ENCODE measurements around the gene CACNG7. TPM values are rescaled to one million over a fixed set of nuclear protein-coding genes. Genes with fewer than 3 reads are reported as not detected.

CACNG7 gene
- total RNA-seq, 1 experiment from 2014 or later = not detected

DNA sequence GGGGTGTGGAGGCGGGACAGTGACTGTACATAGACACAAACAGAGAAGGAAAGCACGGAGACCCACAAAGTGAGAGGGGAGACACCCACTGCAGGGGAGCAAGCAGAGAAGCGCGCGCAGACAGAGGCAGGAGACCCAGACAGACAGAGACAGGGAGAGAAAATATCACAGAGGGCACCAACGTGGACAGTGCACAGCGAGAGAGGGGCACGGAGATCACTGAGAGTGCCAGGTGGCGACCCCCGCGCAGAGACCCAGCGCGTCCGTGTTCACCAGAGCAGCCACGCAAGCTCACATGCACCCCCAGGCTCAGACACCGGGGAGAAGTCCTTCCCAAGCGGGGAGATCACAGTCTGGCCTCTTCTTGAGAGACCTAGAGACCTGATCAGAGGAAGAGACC lies 1.4 kb upstream of the CACNG7 start:
- Mint-ChIP-seq H3K27me3 (ENCODE audit: insufficient read depth, unreplicated experiment) (peaks cover 29% of the 10 kb centered on the region), H3K36me3 (ENCODE audit: insufficient read depth, unreplicated experiment) (no peaks in the 10 kb centered on the region), H3K4me3 (ENCODE audit: unreplicated experiment) (peak overlapping the region; percentile 42), H3K4me1 (ENCODE audit: low read depth, unreplicated experiment) (no peaks in the 10 kb centered on the region), H3K9me3 (ENCODE audit: unreplicated experiment) (peaks cover 10% of the 10 kb centered on the region), H3K27ac (ENCODE audit: unreplicated experiment) (no peak overlapping the region)
- H3K4me3 ChIP-seq (ENCODE audit: low read depth, low read length) = no peak overlapping the region
- H3K4me1 ChIP-seq = no peaks in the 10 kb centered on the region
- H3K36me3 ChIP-seq (ENCODE audit: control insufficient read depth, insufficient read depth, low read length) = no peaks in the 10 kb centered on the region
- CTCF ChIA-PET = no interaction called here
- POLR2A ChIA-PET = no interaction called here
- H3K9me3 ChIP-seq = no peaks in the 10 kb centered on the region
- BruUV-seq (replicated peaks) = no TSS peak
- TF ChIP-seq, protein P1, sequence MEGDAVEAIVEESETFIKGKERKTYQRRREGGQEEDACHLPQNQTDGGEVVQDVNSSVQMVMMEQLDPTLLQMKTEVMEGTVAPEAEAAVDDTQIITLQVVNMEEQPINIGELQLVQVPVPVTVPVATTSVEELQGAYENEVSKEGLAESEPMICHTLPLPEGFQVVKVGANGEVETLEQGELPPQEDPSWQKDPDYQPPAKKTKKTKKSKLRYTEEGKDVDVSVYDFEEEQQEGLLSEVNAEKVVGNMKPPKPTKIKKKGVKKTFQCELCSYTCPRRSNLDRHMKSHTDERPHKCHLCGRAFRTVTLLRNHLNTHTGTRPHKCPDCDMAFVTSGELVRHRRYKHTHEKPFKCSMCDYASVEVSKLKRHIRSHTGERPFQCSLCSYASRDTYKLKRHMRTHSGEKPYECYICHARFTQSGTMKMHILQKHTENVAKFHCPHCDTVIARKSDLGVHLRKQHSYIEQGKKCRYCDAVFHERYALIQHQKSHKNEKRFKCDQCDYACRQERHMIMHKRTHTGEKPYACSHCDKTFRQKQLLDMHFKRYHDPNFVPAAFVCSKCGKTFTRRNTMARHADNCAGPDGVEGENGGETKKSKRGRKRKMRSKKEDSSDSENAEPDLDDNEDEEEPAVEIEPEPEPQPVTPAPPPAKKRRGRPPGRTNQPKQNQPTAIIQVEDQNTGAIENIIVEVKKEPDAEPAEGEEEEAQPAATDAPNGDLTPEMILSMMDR (IDR thresholded peaks at IDR 0.05; ENCODE audit: insufficient read depth in 1 of 2, low read depth in 1 of 2, low read length in 1 of 2, severe bottlenecking in 1 of 2, unreplicated experiment in 1 of 2) = no peak
- no peak for DNase-seq
- intact Hi-C loops (cut with micrococcal nuclease; ENCODE audit: unreplicated experiment) = no loop called here
- no peaks in the 10 kb centered on the region for H3K27me3 ChIP-seq (replicated peaks; ENCODE audit: control insufficient read depth, insufficient read depth, low read length)

DNA sequence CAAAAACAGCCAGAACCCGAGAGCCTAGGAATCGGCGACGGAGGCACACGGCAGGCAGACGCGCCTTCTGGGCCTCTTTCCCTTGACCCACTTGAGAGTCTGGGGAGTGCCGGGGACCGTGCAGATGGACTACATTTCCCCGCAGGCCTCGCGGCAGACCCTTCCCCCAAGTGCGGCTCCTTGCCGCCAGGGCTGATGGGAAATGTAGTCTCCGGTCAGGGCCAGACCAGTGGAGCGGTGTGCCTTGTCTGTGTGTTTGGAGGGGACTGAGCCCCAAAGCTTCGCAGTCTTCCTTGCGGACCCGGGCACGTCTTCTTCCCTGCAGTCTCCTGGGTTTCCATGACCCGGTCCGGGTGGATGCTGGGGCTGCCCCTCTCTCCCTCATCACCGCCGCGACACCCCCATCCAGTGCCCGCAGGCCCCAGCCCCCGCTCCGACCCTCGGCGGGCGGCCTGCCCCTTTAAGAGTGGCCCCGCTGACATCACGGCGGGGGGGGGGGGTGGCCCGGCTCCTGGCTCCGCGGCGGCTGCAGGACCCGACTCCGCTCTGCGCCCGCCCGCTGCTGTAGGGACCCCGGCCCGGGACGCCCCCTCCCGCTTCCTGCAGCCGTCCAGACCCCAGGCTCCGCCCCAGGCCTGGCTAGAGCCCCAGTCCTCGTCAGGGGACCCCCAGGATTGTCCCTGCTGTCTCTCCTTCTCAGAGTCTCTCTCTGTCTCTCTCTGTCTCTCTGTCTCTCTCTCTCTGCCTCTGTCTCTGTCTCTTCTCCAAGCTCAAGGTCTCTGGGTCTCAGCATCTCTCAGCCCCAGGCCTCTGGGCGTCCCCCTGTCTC lies 758 bp upstream of the CACNG7 start:
- no peak overlapping the region for H3K4me3 ChIP-seq (ENCODE audit: low read depth, low read length)
- no peaks in the 10 kb centered on the region for H3K27me3 ChIP-seq (replicated peaks; ENCODE audit: control insufficient read depth, insufficient read depth, low read length)
- no peaks in the 10 kb centered on the region for H3K36me3 ChIP-seq (ENCODE audit: control insufficient read depth, insufficient read depth, low read length)
- peaks cover 29% of the 10 kb centered on the region for H3K27me3 Mint-ChIP-seq (ENCODE audit: insufficient read depth, unreplicated experiment)
- intact Hi-C loops (cut with micrococcal nuclease; ENCODE audit: unreplicated experiment) = no loop called here
- no peak overlapping the region for H3K27ac Mint-ChIP-seq (ENCODE audit: unreplicated experiment)
- no peaks in the 10 kb centered on the region for H3K36me3 Mint-ChIP-seq (ENCODE audit: insufficient read depth, unreplicated experiment)
- POLR2A ChIA-PET = no interaction called here
- no peaks in the 10 kb centered on the region for H3K9me3 ChIP-seq
- H3K4me3 Mint-ChIP-seq (ENCODE audit: unreplicated experiment) = peak overlapping the region; percentile 11
- TF ChIP-seq, protein P1 (IDR thresholded peaks at IDR 0.05; ENCODE audit: insufficient read depth in 1 of 2, low read depth in 1 of 2, low read length in 1 of 2, severe bottlenecking in 1 of 2, unreplicated experiment in 1 of 2) = no peak
- H3K4me1 Mint-ChIP-seq (ENCODE audit: low read depth, unreplicated experiment) = no peaks in the 10 kb centered on the region
- peaks cover 10% of the 10 kb centered on the region for H3K9me3 Mint-ChIP-seq (ENCODE audit: unreplicated experiment)
- no peaks in the 10 kb centered on the region for H3K4me1 ChIP-seq
- no TSS peak for BruUV-seq (replicated peaks)
- DNase-seq = no peak
- CTCF ChIA-PET = no interaction called here

DNA sequence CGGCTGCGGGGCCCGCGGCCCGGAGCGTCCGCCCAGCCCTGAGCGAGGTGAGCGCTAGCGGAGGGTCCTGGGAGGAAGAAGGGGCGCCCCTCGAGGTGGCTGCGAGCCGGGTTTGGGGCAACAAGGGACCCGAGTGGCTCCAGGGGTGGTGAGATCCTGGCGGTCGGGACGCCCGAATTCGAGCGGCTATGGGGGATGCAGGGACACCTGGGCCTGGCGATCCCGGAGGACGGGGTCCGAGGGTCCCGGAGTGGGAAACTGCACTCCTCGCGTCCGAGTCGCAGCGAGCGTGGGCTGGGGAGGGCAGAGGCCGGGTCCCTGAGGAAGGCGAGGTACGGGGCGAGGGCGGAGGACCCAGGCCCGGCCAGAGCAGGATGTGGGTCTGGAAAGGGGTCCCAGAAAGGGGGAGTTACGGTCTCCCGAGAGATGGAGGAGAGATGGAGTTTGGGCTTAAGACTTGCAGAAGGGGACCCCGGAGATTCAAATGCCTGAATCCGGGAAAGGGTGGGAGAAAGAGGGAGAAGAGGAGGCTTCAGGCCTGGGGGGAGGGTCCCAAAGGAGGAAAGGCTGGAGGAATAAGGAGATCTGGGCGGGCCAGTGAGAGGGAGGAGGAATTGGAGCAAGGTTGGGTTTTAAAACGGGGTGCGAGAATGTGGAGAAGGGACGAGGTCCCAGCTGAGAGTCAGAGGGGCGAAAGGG lies 542 bp downstream of the CACNG7 start:
- H3K27me3 ChIP-seq (replicated peaks; ENCODE audit: control insufficient read depth, insufficient read depth, low read length) = no peaks in the 10 kb centered on the region
- POLR2A ChIA-PET = no interaction called here
- H3K27ac Mint-ChIP-seq (ENCODE audit: unreplicated experiment) = no peak overlapping the region
- BruUV-seq (replicated peaks) = no TSS peak
- CTCF ChIA-PET = no interaction called here
- TF ChIP-seq, protein P1 (IDR thresholded peaks at IDR 0.05; ENCODE audit: insufficient read depth in 1 of 2, low read depth in 1 of 2, low read length in 1 of 2, severe bottlenecking in 1 of 2, unreplicated experiment in 1 of 2) = no peak
- DNase-seq = no peak
- H3K9me3 ChIP-seq = no peaks in the 10 kb centered on the region
- H3K9me3 Mint-ChIP-seq (ENCODE audit: unreplicated experiment) = peaks cover 10% of the 10 kb centered on the region
- intact Hi-C loops (cut with micrococcal nuclease; ENCODE audit: unreplicated experiment) = no loop called here
- H3K36me3 ChIP-seq (ENCODE audit: control insufficient read depth, insufficient read depth, low read length) = no peaks in the 10 kb centered on the region
- H3K36me3 Mint-ChIP-seq (ENCODE audit: insufficient read depth, unreplicated experiment) = no peaks in the 10 kb centered on the region
- no peak overlapping the region for H3K4me3 Mint-ChIP-seq (ENCODE audit: unreplicated experiment)
- no peaks in the 10 kb centered on the region for H3K4me1 ChIP-seq
- H3K4me3 ChIP-seq (ENCODE audit: low read depth, low read length) = no peak overlapping the region
- H3K4me1 Mint-ChIP-seq (ENCODE audit: low read depth, unreplicated experiment) = no peaks in the 10 kb centered on the region
- H3K27me3 Mint-ChIP-seq (ENCODE audit: insufficient read depth, unreplicated experiment) = peaks cover 29% of the 10 kb centered on the region

Measured in Caco-2 (cell line).